ENCODE data around the gene CLEC2L.

- TF ChIP-seq CTCF (IDR thresholded peaks at IDR 0.05; ENCODE audit: poor library complexity) (no peak), EZH2phosphoT487 (IDR thresholded peaks at IDR 0.05; ENCODE audit: low read depth, severe bottlenecking, unreplicated experiment) (no peak), EZH2 (IDR thresholded peaks at IDR 0.05; ENCODE audit: borderline replicate concordance) (no peak)
Observed at GRCh38 chr7:139487366-139488080, 36.0 kb upstream of the CLEC2L start.

All from hepatocyte (in vitro differentiated cells).